Neural cell (in vitro differentiated cells): ENCODE measurements around the gene AP3M1. TPM values are rescaled to one million over a fixed set of nuclear protein-coding genes. Genes with fewer than 3 reads are reported as not detected.

Experiments used
- H2AFZ ChIP-seq: fragments of 200-600, 300-800 bp; sonication (generic), shearing (Covaris generic); 2 replicates; pipeline ENCODE4 v1.6.0; 2014; ENCODE audit warnings: low read depth, mild to moderate bottlenecking, antibody characterized with exemption, low read length, moderate library complexity
- H3F3A ChIP-seq: fragments of 200-600 bp; shearing (Covaris generic); 2 replicates; pipeline ENCODE4 v1.6.1; 2016; ENCODE audit warnings: mild to moderate bottlenecking, moderate library complexity, mixed read lengths, antibody characterized with exemption, low read length; ENCODE audit not compliant: insufficient read depth, poor library complexity, severe bottlenecking
- H3K27ac ChIP-seq: fragments of 200-600, 300-800 bp; sonication (generic), shearing (Covaris generic); 2 replicates; pipeline ENCODE4 v1.5.1; 2014; ENCODE audit warnings: mild to moderate bottlenecking, low read length, moderate library complexity
- H3K27me3 ChIP-seq: fragments of 300-800, 200-600 bp; sonication (generic), shearing (Covaris generic); 2 replicates; pipeline ENCODE4 v1.6.0; 2014; ENCODE audit warnings: mild to moderate bottlenecking, low read depth, low read length, moderate library complexity; ENCODE audit not compliant: insufficient read depth
- H3K36me3 ChIP-seq: fragments of 300-800, 200-600 bp; sonication (generic), shearing (Covaris generic); 2 replicates; pipeline ENCODE4 v1.5.1; 2014; ENCODE audit warnings: mild to moderate bottlenecking, antibody characterized with exemption, low read length, moderate library complexity; ENCODE audit not compliant: insufficient read depth
- H3K4me2 ChIP-seq: fragments of 300-800, 200-600 bp; sonication (generic), shearing (Covaris generic); 2 replicates; pipeline ENCODE4 v1.6.0; 2014; ENCODE audit warnings: mild to moderate bottlenecking, low read length
- H3K4me3 ChIP-seq: fragments of 300-800, 200-600 bp; sonication (generic), shearing (Covaris generic); 2 replicates; pipeline ENCODE4 v1.5.1; 2014; ENCODE audit warnings: mild to moderate bottlenecking, low read length, moderate library complexity
- H3K79me2 ChIP-seq: fragments of 200-600 bp; shearing (Covaris generic); replicated peaks from 2 replicates; pipeline ENCODE4 v1.6.0; 2014; ENCODE audit warnings: mild to moderate bottlenecking, low read length, moderate library complexity; ENCODE audit not compliant: insufficient read depth
- H3K9ac ChIP-seq: fragments of 300-800, 200-600 bp; sonication (generic), shearing (Covaris generic); 2 replicates; pipeline ENCODE4 v1.6.1; 2016; ENCODE audit warnings: mild to moderate bottlenecking, low read length, mixed read lengths
- H3K9me2 ChIP-seq: fragments of 200-600 bp; shearing (Covaris generic); 2 replicates; pipeline ENCODE4 v1.6.1; 2016; ENCODE audit warnings: mild to moderate bottlenecking, low read length, mixed read lengths; ENCODE audit not compliant: insufficient read depth
- H3K9me3 ChIP-seq: fragments of 200-600, 300-800 bp; sonication (generic), shearing (Covaris generic); 2 replicates; pipeline ENCODE4 v1.6.1; 2016; ENCODE audit warnings: mild to moderate bottlenecking, mixed run types, low read length, moderate library complexity, mixed read lengths
- H4K20me1 ChIP-seq: fragments of 200-600 bp; shearing (Covaris generic); 2 replicates; pipeline ENCODE4 v1.6.1; 2016; ENCODE audit warnings: mild to moderate bottlenecking, mixed run types; ENCODE audit not compliant: insufficient read depth
- EP300 ChIP-seq: fragments of 450-650 bp; conservative IDR thresholded peaks from 2 replicates; pipeline ENCODE4 v1.6.1; 2014; ENCODE audit warnings: antibody characterized with exemption, mild to moderate bottlenecking, moderate library complexity; ENCODE audit not compliant: poor library complexity, severe bottlenecking
- EZH2 ChIP-seq: fragments of 200-600, 300-800 bp; shearing (Covaris generic), sonication (generic); IDR thresholded peaks from 2 replicates; pipeline ENCODE4 v1.6.1; 2014; ENCODE audit warnings: antibody characterized with exemption, low read length, borderline replicate concordance, mild to moderate bottlenecking; ENCODE audit not compliant: insufficient read depth, poor library complexity, severe bottlenecking
- MXI1 ChIP-seq: fragments of 450-650 bp; conservative IDR thresholded peaks from 2 replicates; pipeline ENCODE4 v1.6.1; 2014; ENCODE audit warnings: antibody characterized with exemption, mild to moderate bottlenecking; ENCODE audit not compliant: poor library complexity, severe bottlenecking
- POLR2AphosphoS5 ChIP-seq: IDR thresholded peaks from 2 replicates; pipeline ENCODE4 v1.6.1; 2012
- RAD21 ChIP-seq: fragments of 450-650 bp; conservative IDR thresholded peaks from 2 replicates; pipeline ENCODE4 v1.6.1; 2014; ENCODE audit warnings: antibody characterized with exemption, mild to moderate bottlenecking, moderate library complexity
- SMC3 ChIP-seq: fragments of 450-650 bp; conservative IDR thresholded peaks from 2 replicates; pipeline ENCODE4 v1.6.1; 2014; ENCODE audit warnings: antibody characterized with exemption, mild to moderate bottlenecking, moderate library complexity; ENCODE audit not compliant: poor library complexity
- TAF1 ChIP-seq: IDR thresholded peaks from 2 replicates; pipeline ENCODE4 v1.6.1; 2012; ENCODE audit warnings: low read depth
- polyA plus RNA-seq: library from polyadenylated mRNA; depleted of rRNA; stranded (reverse); fragments of >200 nt; gene quantifications from 2 replicates; pipeline ENCODE4 v1.2.3, GENCODE V29; 2014
- TF ChIP-seq, protein P1 (sequence below): fragments of 450-650 bp; IDR thresholded peaks from 2 replicates; pipeline ENCODE4 v1.5.1; 2014; ENCODE audit warnings: antibody characterized with exemption, mild to moderate bottlenecking, moderate library complexity; ENCODE audit not compliant: poor library complexity, severe bottlenecking

AP3M1 gene
- polyA plus RNA-seq, 1 donor from 2014 or later, result 26.7 TPM

DNA sequence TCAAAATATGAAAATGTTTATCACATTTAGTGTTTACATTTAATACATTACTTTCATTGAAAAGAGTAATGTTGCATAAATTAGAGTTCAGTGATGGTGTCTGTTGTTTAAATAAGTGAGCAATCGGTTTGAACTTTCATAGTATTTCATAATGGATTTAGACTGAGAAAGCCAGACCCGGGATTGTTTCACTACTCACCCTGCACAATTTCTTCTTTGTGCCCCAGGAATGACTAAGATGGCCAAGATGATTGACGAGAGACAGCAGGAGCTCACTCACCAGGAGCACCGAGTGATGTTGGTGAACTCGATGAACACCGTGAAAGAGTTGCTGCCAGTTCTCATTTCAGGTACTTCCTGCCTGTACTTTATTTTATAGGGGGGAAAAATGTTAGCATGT, 78.1 kb downstream of the AP3M1 start:
- Histone ChIP-seq H3K4me3 (no peak overlapping the region), H3K9me3 (no peaks in the 10 kb centered on the region), H3K27ac (no peak overlapping the region), H3K4me2 (no peak overlapping the region), H3K9me2 (no peaks in the 10 kb centered on the region), H4K20me1 (no peaks in the 10 kb centered on the region), H3K27me3 (no peaks in the 10 kb centered on the region), H3K79me2 (no peaks in the 10 kb centered on the region), H3F3A (no peaks in the 10 kb centered on the region), H3K9ac (no peak overlapping the region), H3K36me3 (no peaks in the 10 kb centered on the region), H2AFZ (no peak overlapping the region)
- TF ChIP-seq RAD21, result no peak

DNA sequence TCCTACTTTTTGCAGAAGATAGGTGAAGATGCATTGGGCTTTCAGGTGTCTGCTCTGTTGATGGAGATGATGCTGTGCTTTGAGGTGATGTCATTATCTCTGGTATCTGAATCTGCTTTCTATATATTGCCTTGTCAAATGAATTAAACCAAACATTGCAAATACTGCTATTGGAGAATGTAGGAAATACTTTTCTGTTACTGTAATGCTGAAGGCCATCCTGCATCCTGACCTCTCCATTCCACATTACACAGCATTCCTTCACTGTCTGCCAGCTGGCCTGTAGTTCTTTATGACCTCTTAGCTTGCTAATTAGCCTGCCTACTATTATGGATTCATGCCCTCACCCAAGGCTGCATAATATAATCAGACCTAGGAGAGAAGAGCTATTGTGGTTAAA, 79.5 kb downstream of the AP3M1 start:
- Histone ChIP-seq H3K27me3 (no peaks in the 10 kb centered on the region), H3K36me3 (no peaks in the 10 kb centered on the region), H3K4me2 (no peak overlapping the region), H3K27ac (no peak overlapping the region), H3K4me3 (no peak overlapping the region), H4K20me1 (no peaks in the 10 kb centered on the region), H3F3A (no peaks in the 10 kb centered on the region), H3K9me2 (no peaks in the 10 kb centered on the region), H2AFZ (no peak overlapping the region), H3K79me2 (no peaks in the 10 kb centered on the region), H3K9me3 (no peaks in the 10 kb centered on the region), H3K9ac (no peak overlapping the region)
- no peak for TF ChIP-seq TAF1
- no peak for TF ChIP-seq EP300
- TF ChIP-seq, protein P1, sequence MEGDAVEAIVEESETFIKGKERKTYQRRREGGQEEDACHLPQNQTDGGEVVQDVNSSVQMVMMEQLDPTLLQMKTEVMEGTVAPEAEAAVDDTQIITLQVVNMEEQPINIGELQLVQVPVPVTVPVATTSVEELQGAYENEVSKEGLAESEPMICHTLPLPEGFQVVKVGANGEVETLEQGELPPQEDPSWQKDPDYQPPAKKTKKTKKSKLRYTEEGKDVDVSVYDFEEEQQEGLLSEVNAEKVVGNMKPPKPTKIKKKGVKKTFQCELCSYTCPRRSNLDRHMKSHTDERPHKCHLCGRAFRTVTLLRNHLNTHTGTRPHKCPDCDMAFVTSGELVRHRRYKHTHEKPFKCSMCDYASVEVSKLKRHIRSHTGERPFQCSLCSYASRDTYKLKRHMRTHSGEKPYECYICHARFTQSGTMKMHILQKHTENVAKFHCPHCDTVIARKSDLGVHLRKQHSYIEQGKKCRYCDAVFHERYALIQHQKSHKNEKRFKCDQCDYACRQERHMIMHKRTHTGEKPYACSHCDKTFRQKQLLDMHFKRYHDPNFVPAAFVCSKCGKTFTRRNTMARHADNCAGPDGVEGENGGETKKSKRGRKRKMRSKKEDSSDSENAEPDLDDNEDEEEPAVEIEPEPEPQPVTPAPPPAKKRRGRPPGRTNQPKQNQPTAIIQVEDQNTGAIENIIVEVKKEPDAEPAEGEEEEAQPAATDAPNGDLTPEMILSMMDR, result no peak
- no peak for TF ChIP-seq RAD21
- no peak for TF ChIP-seq EZH2
- no peak for TF ChIP-seq POLR2AphosphoS5
- TF ChIP-seq SMC3, result no peak
- TF ChIP-seq MXI1, result no peak

Other genes starting within 250 kb of the AP3M1 start
- gene PLAU, start 239.7 kb downstream of the AP3M1 start, polyA plus RNA-seq, result 1.1 and 1.5 TPM in 2 replicates
- 11.2 and 17.8 TPM in 2 replicates for gene VCL, start 152.7 kb downstream of the AP3M1 start, polyA plus RNA-seq
- gene ADK, start 393 bp upstream of the AP3M1 start, polyA plus RNA-seq, result 15.3 and 19.5 TPM in 2 replicates